GM21447 (cell line): ENCODE measurements around the gene PRODH2.
"Not testable (repeated sequence)": the region's sequence is repeated elsewhere in the genome, so short reads cannot be mapped to it uniquely, and the experiment has no call there.

Source experiments
- ATAC-seq: cut with Tn5 transposase; IDR thresholded peaks from one replicate; pipeline ENCODE4 v1.9.1; 2021; ENCODE audit not compliant: unreplicated experiment

PRODH2 gene

GRCh38 chr19:35782589-35782988 is 30.1 kb downstream of the PRODH2 start:
- ATAC-seq: no peak

GRCh38 chr19:35781650-35782049 is 31.0 kb downstream of the PRODH2 start:
- ATAC-seq: no peak

GRCh38 chr19:35780717-35781116 is 31.9 kb downstream of the PRODH2 start:
- no peak for ATAC-seq

- ATAC-seq: no peak
These were observed 32.6 kb downstream of the PRODH2 start for GRCh38 chr19:35780058-35780457.

- ATAC-seq: no peak
These were observed 33.6 kb downstream of the PRODH2 start for GRCh38 chr19:35779033-35779432.

- no peak for ATAC-seq
These were observed 34.7 kb downstream of the PRODH2 start for GRCh38 chr19:35777961-35778360.

- no peak for ATAC-seq
These were observed 35.4 kb downstream of the PRODH2 start for GRCh38 chr19:35777086-35777841.

GRCh38 chr19:35776102-35776788 is 36.4 kb downstream of the PRODH2 start:
- ATAC-seq: no peak

- ATAC-seq: peak; percentile 94
These were observed 37.1 kb downstream of the PRODH2 start, which contains the start of gene ARHGAP33 for GRCh38 chr19:35775298-35776101. Gene ARHGAP33 (plus strand): TSS chr19:35775564. CDS start chr19:35775659, 95 bp downstream.

- no peak for ATAC-seq
These were observed 37.7 kb downstream of the PRODH2 start for GRCh38 chr19:35775046-35775297.

- ATAC-seq: no peak
These were observed 38.2 kb downstream of the PRODH2 start for GRCh38 chr19:35774274-35775045.

GRCh38 chr19:35773020-35773806 is 39.4 kb downstream of the PRODH2 start:
- no peak for ATAC-seq

GRCh38 chr19:35772362-35772761 is 40.3 kb downstream of the PRODH2 start:
- ATAC-seq: not testable (repeated sequence)

GRCh38 chr19:35768082-35768421 is 44.6 kb downstream of the PRODH2 start:
- ATAC-seq: no peak

- no peak for ATAC-seq
These were observed 45.2 kb downstream of the PRODH2 start for GRCh38 chr19:35767288-35768081.

- no peak for ATAC-seq
These were observed 46.0 kb downstream of the PRODH2 start for GRCh38 chr19:35766571-35767104.

GRCh38 chr19:35764432-35765315 is 48.0 kb downstream of the PRODH2 start:
- ATAC-seq: no peak

- no peak for ATAC-seq
These were observed 51.8 kb downstream of the PRODH2 start for GRCh38 chr19:35760711-35761349.
